Non-pigmented ciliary epithelial cell (primary cell): ENCODE results near the gene FAM53B.

ENCODE experiments used
- DNase-seq: peaks from one replicate; pipeline ENCODE4 v3.0.0-alpha.2; 2010; ENCODE audit warnings: low read depth

FAM53B gene

GRCh38 chr10:124696446-124697392, 47.5 kb downstream of the FAM53B start:
- DNase-seq = no peak

GRCh38 chr10:124695259-124695658, 48.9 kb downstream of the FAM53B start:
- DNase-seq = no peak

- DNase-seq = no peak
Measured at GRCh38 chr10:124694481-124695220, 49.5 kb downstream of the FAM53B start.

- DNase-seq = no peak
Measured at GRCh38 chr10:124693801-124694416, 50.3 kb downstream of the FAM53B start.

- no peak for DNase-seq
Measured at GRCh38 chr10:124693396-124693795, 50.8 kb downstream of the FAM53B start.

GRCh38 chr10:124692100-124692446, 52.1 kb downstream of the FAM53B start:
- no peak for DNase-seq

GRCh38 chr10:124691421-124692099, 52.6 kb downstream of the FAM53B start:
- no peak for DNase-seq

GRCh38 chr10:124691002-124691401, 53.2 kb downstream of the FAM53B start:
- DNase-seq = no peak

- no peak for DNase-seq
Measured at GRCh38 chr10:124689911-124690498, 54.2 kb downstream of the FAM53B start.

GRCh38 chr10:124688889-124689670, 55.1 kb downstream of the FAM53B start:
- DNase-seq = no peak

GRCh38 chr10:124688386-124688785, 55.8 kb downstream of the FAM53B start:
- no peak for DNase-seq

GRCh38 chr10:124686707-124687376, 57.3 kb downstream of the FAM53B start:
- DNase-seq = no peak

- DNase-seq = no peak
Measured at GRCh38 chr10:124685261-124685660, 58.9 kb downstream of the FAM53B start.

GRCh38 chr10:124683814-124684213, 60.4 kb downstream of the FAM53B start:
- DNase-seq = no peak

GRCh38 chr10:124681626-124682552, 62.3 kb downstream of the FAM53B start:
- no peak for DNase-seq

- DNase-seq = no peak
Measured at GRCh38 chr10:124681091-124681490, 63.1 kb downstream of the FAM53B start.

GRCh38 chr10:124680675-124681074, 63.5 kb downstream of the FAM53B start:
- DNase-seq = no peak

GRCh38 chr10:124679401-124679800, 64.8 kb downstream of the FAM53B start:
- DNase-seq = no peak

GRCh38 chr10:124678557-124679240, 65.5 kb downstream of the FAM53B start:
- no peak for DNase-seq
